Nephron progenitor cell (in vitro differentiated cells): Measurements from ENCODE around the gene ERMARD.
A peak's percentile ranks its signal among the peaks of the same experiment; 100 is the strongest.

Source experiments
- DNase-seq: peaks from one replicate; pipeline ENCODE4 v3.0.0; 2021
- H3K27ac Mint-ChIP-seq: 2 replicates; pipeline ENCODE4 v1.8.0; 2021; ENCODE audit warnings: mild to moderate bottlenecking, moderate library complexity, mixed read lengths
- H3K27me3 Mint-ChIP-seq: 2 replicates; pipeline ENCODE4 v1.8.0; 2021; ENCODE audit warnings: mild to moderate bottlenecking, low read depth, mixed read lengths; ENCODE audit not compliant: poor library complexity
- H3K36me3 Mint-ChIP-seq: 2 replicates; pipeline ENCODE4 v1.8.0; 2021; ENCODE audit warnings: low read depth, mixed read lengths
- H3K4me1 Mint-ChIP-seq: 2 replicates; pipeline ENCODE4 v1.8.0; 2021; ENCODE audit warnings: mixed read lengths
- H3K4me3 Mint-ChIP-seq: 2 replicates; pipeline ENCODE4 v1.8.0; 2021; ENCODE audit warnings: mild to moderate bottlenecking, moderate library complexity, mixed read lengths
- H3K9me3 Mint-ChIP-seq: 2 replicates; pipeline ENCODE4 v1.8.0; 2021; ENCODE audit warnings: mild to moderate bottlenecking, moderate library complexity, mixed read lengths
- CTCF ChIP-seq: fragments of 200-600 bp; sonication (generic); IDR thresholded peaks from 2 replicates; pipeline ENCODE4 v1.5.0; 2021; ENCODE audit warnings: antibody characterized with exemption

The ERMARD gene

GRCh38 chr6:169778646-169779045 lies 27.2 kb downstream of the ERMARD start:
- Mint-ChIP-seq H3K36me3 (peaks cover 40% of the 10 kb centered on the region), H3K27me3 (peaks cover under 1% of the 10 kb centered on the region), H3K9me3 (peaks cover 7% of the 10 kb centered on the region), H3K4me3 (no peak overlapping the region), H3K27ac (peak overlapping the region; percentile 13), H3K4me1 (no peaks in the 10 kb centered on the region)
- no peak for TF ChIP-seq CTCF
- DNase-seq = no peak

GRCh38 chr6:169779092-169779815 lies 27.8 kb downstream of the ERMARD start:
- TF ChIP-seq CTCF = no peak
- peaks cover 47% of the 10 kb centered on the region for H3K36me3 Mint-ChIP-seq
- DNase-seq = no peak
- H3K4me1 Mint-ChIP-seq = no peaks in the 10 kb centered on the region
- H3K27me3 Mint-ChIP-seq = peaks cover 4% of the 10 kb centered on the region
- H3K27ac Mint-ChIP-seq = no peak overlapping the region
- H3K4me3 Mint-ChIP-seq = no peak overlapping the region
- H3K9me3 Mint-ChIP-seq = peaks cover 7% of the 10 kb centered on the region

- Mint-ChIP-seq H3K36me3 (peaks cover 47% of the 10 kb centered on the region), H3K27ac (no peak overlapping the region), H3K4me1 (no peaks in the 10 kb centered on the region), H3K4me3 (no peak overlapping the region), H3K9me3 (peaks cover 7% of the 10 kb centered on the region), H3K27me3 (peaks cover 4% of the 10 kb centered on the region)
- no peak for DNase-seq
- TF ChIP-seq CTCF = no peak
These were observed 28.5 kb downstream of the ERMARD start for GRCh38 chr6:169779896-169780295.

- Mint-ChIP-seq H3K27me3 (peaks cover 4% of the 10 kb centered on the region), H3K4me1 (no peaks in the 10 kb centered on the region), H3K9me3 (peaks cover 7% of the 10 kb centered on the region), H3K36me3 (peaks cover 47% of the 10 kb centered on the region), H3K27ac (no peak overlapping the region), H3K4me3 (no peak overlapping the region)
- no peak for DNase-seq
- no peak for TF ChIP-seq CTCF
These were observed 29.2 kb downstream of the ERMARD start for GRCh38 chr6:169780571-169781091.

- H3K4me1 Mint-ChIP-seq = no peaks in the 10 kb centered on the region
- no peak overlapping the region for H3K4me3 Mint-ChIP-seq
- no peak for DNase-seq
These were observed 31.5 kb downstream of the ERMARD start for GRCh38 chr6:169782966-169783365.

More at GRCh38 chr6:169782966-169783365, 31.5 kb downstream of the ERMARD start:
- Mint-ChIP-seq H3K36me3 (peaks cover 41% of the 10 kb centered on the region), H3K27ac (no peak overlapping the region), H3K27me3 (peaks cover 5% of the 10 kb centered on the region), H3K9me3 (peaks cover 7% of the 10 kb centered on the region)
- no peak for TF ChIP-seq CTCF
